CD4-positive, alpha-beta T cell treated with Interferon alpha-2 for 1 hour (primary cell): ENCODE measurements around the gene ZWINT.

Experiments
- DNase-seq, 2 donors: peaks; one replicate each; pipeline ENCODE4 v3.0.0-alpha.2; 2020 to 2022

ZWINT gene, protein sequence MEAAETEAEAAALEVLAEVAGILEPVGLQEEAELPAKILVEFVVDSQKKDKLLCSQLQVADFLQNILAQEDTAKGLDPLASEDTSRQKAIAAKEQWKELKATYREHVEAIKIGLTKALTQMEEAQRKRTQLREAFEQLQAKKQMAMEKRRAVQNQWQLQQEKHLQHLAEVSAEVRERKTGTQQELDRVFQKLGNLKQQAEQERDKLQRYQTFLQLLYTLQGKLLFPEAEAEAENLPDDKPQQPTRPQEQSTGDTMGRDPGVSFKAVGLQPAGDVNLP

GRCh38 chr10:56360967-56361612, at the start of gene ZWINT:
ZWINT (minus strand) TSS chr10:56361259; CDS start chr10:56361236, 23 bp downstream.
- peak; percentile 92 to 94 for DNase-seq

- no peak for DNase-seq
Observed at GRCh38 chr10:56383806-56384205, 22.7 kb upstream of the ZWINT start.

- peak in 1 of 2 donors; percentile 16 for DNase-seq
Observed at GRCh38 chr10:56370217-56371113, 9.4 kb upstream of the ZWINT start.

DNA sequence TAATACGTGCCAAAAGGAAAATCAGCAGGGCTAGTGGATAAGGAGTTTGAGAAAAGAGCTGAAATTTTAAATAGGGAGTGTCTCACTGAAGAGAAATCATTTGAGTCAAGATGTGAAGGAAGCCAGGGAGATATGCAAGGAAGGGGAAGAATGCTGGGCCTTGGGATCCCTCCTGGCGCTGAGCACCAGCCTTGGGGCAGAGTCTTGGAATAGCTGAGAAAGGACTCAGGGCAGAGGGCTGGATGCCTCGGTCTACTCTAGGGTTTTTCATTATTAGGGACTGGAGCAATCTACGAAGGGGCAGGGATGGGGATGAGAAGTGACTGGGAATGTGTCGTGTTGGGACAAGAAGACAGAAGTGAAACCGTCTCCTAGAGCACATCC, 484 bp downstream of the ZWINT start:
- no peak for DNase-seq

DNA sequence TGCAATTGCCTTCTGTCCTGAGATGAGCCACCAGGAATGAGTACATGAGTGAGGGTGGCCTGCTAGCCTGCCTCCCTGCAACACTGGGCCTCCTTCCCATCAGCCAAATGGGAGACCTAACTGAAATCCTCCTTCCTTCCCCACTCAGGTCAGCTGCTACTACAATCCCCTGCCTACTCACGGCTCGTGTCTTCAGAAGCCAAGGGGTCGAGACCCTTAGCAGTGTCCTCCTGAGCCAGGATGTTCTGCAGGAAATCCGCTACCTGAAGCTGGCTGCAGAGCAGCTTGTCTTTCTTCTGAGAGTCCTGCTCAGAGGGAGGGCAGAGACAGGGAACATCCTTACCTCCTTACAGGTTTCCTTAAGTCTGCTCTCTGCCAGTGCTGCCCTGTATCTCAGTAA, 1.2 kb downstream of the ZWINT start:
- no peak for DNase-seq

- DNase-seq = no peak
Observed at GRCh38 chr10:56357018-56357417, 4.0 kb downstream of the ZWINT start.

GRCh38 chr10:56351909-56352630, 9.0 kb downstream of the ZWINT start:
- no peak for DNase-seq

DNA sequence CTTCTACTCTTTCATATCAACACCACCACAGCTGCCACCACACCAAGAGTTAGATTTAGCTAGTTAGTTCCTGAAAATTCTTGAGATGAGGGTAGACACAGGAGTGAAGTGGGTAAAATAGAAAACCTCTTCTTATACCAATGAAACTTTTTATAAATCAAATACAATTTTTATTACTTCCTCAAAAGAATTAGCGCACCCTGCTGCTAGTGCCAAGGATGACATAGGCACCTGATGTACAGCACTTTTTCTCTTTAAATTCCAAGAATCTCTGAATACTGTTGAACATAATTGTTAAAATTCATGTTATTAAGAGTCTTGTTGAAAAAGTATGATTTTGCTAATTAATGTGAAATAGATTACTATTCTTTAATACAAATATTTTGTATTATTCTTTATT, 11.4 kb downstream of the ZWINT start:
- no peak for DNase-seq

GRCh38 chr10:56348101-56348500, 13.0 kb downstream of the ZWINT start:
- no peak for DNase-seq

DNA sequence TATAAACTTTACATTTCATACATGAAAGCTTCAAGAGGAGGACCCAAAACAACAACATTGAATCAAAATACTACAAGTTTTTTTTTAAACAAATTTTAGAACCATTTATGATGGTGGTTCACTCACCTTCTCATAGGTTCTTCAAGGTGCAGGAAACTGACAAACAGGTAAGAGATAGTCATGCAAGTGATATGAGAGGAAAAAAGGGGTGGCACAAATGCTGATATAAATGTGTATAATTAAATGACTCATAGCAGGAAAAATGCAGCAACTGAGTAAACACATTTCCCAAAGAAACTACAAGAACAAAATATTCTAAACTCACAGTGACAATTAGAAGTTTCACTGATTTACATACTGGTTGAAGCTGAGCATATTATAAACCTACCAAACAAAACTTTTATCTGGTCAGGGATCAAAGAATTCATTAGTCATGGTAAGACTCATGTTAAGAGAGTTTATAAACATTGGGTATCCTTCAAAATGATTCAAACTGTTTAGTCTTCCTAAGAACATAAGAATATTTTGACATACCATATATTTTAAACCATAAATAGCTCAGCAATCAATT, 14.1 kb downstream of the ZWINT start:
- no peak for DNase-seq

DNA sequence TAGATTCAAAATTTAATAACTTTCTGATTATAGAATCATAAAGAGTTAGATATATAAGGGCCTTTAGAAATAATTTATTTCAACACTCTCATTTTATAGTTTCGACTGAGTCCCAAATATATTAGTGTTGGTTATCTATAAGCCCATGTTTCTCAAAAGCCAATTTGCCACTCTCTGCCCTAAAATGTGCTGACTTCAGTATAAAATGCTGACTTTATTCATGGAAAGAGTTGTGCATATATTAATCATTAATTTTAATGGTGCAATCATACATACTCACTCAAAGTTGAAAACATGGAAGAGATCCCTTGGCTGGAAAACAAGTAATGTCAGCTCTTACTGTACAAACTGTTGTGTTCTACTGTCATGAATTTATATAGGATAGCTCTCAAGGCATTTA, 19.4 kb downstream of the ZWINT start:
- DNase-seq = no peak

DNA sequence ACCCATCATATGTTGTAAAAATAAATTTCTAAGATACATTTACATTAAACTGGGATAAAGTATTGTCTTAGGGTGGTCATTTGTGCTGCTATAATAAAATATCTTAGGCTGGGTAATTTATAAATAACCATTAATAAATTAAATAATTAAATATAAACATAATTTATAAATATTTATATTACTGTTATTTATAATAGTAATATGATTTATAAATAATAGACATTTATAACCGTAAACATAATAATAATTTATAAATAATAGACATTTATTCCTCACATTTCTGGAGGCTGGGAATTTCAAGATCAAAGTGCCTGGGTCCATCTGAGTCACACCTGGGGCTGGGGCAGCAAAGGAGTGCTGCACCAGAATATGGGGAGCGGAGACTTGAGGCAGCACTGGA, 31.1 kb downstream of the ZWINT start:
- DNase-seq = no peak

DNA sequence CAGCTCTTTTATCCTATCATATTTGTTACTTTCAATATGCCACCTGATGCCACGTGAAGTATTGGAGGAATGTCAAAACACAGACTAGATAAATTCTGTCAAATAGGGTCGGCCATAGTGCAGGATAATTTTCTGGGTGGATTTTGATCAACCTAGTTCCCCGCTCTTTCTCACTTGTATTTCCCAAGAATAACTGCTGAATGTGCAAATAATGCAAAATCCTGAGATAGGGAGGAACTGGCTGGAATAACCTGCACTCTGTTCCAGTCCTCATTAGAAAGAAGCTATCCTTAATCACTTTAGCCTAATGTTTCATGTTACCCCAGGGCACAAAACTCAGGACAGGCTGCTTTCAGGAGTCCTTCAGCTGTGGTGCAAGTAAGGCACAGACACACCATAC, 33.9 kb downstream of the ZWINT start:
- no peak for DNase-seq

DNA sequence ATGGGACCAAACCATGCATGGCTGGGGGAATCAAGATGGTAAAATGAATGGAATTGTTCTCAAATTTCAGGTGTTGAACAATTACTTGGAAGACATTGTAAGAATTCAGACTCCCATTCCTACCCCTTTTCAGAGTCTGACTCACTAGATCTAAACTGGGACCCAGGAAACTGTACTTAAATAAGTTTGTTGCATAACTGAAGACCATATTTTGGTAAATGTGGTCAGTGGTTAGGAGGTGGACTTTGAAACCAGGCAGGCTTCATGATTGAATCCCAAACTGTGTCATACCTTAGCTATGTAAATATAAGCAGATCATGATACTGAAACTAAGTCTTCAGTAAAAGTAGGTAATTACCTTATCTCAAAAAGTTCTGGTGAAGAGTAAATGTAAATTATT, 41.7 kb downstream of the ZWINT start:
- no peak for DNase-seq

- no peak for DNase-seq
Observed at GRCh38 chr10:56318816-56319215, 42.2 kb downstream of the ZWINT start.

GRCh38 chr10:56317603-56318002, 43.5 kb downstream of the ZWINT start:
- no peak for DNase-seq

- no peak for DNase-seq
Observed at GRCh38 chr10:56316603-56317002, 44.5 kb downstream of the ZWINT start.
